GM18498 (cell line): Measurements from ENCODE around the gene CRELD2.

Experiments used
- ATAC-seq: cut with Tn5 transposase; IDR thresholded peaks from one replicate; pipeline ENCODE4 v1.9.1; 2021; ENCODE audit warnings: mild to moderate bottlenecking, moderate library complexity; ENCODE audit not compliant: unreplicated experiment

Gene CRELD2

DNA sequence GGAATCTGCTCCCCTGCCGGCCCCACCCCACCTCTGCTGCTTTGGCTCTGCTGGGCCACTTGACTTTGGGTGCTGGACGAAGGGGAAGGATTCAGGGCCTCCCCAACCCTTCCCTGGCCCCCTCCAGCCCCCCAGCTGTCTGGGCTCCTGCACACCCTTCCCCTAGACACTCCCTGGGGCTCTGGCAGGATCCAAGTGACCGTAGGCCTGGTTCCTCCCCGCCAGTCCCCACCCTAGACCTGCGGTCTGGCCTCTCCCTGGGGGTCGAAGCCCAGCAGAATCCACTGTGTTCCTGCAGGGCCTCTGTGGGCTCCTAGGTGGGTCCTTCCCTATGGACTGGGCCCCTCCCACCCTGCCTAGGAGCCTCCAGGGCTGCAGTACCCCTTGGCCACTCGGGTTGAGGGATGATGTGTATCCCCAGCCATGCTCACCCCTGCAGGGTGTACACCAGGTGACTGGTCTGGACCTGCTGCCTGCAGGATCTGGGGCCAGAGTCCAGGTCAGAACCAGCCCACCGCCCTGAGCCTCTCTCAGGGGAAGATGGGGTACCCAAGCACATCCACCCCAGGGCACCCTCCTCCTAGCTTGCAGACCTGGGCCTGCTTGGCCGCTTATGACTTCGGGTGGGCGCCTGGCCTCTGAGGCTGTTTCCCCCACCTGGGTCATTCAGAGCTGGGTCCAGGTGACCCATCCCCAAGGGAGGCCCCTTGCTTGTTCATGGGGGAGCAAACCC lies 47.8 kb downstream of the CRELD2 start:
- no peak for ATAC-seq

DNA sequence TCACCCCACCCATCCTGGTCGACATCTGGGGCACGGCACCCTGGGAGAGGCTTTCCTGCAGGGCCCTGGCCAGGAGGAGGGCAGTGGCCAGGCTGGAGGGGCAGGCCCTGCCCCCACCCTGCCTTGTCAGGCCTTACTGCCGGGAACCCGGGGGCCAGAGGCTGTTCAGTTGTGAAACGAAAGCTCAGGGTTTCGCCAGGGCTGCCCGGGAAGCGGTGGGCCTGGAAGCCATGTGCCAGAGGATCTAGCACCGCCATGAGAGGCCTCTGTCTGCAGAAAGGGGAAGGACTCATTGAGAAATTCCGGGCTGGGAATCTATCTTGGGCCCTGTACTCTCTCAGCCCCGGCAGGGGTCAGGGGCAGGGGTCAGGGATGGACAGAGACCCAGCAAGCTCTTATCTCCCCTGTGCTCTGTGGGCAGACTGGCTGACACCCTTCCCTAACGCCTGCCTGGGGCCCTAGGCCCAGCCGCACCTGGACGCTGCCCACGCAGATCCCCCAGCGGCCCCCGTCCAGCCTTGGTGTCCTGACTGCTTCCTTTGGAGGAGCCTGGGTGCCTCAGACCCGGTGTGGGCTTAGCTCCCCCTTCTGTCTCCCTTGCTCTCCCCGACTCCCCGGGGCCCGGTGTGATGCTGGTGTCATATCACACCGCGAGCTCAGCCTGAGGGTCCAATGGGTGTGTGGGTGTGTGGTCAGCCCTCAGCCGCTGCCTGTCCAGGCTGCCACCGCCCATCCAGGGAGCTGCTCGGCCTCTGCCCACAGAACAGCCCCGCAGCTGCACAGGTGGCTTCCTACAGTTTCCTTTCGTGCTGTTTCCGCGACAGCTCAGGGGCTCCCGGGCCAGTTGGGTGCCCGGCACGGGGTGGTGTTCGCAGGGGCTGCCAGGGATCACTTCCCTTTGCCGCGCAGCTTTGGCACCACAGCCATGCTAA lies 48.6 kb downstream of the CRELD2 start:
- ATAC-seq, result no peak

DNA sequence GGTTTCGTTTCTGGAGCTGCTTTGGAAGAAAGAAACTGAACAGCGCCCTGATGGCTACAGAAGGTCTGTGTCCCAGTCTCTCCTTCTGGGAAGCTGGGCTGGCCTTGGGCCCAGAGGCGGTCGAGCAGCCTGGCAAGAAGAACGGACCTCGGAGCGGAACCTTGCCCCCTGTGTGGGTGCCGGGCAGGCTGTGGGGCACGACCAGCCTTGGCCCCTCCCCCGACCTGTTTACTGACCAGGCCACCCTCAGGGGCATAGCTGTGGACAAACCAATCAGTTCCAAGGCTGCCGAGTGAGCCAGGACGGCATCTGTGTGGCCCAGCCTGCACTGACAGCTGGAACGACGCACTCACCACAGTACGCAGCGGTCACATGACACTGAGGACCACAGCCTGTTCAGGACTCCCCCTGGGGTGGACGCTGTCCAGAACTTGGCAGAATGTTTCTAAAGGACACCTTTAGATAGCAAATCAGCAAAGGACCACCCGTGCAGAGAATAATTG lies 49.3 kb downstream of the CRELD2 start:
- no peak for ATAC-seq

DNA sequence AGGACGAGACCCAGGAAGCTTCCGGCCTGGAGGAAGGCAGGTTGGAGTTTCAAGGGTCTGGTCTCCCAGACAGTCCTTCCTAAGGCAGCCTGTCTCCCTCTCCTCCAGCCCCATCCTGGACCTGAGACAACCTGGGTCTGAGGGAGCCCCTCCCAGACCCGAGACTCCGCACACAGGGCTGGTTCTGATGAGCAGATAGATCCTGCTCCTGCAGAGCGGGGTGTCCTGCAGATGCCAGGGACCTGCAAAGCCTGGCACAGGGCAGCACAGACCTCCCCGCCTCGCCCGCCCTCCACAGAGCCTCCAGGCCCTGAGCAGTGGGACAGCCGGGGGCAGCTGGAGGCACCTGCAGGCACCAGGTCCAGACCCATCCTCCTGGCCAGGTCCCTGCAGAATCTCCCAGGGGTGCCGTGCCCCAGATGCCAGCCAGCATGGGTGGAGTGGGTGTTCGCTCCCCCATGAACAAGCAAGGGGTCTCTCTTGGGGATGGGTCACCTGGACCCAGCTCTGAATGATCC lies 49.9 kb downstream of the CRELD2 start:
- ATAC-seq, result no peak

DNA sequence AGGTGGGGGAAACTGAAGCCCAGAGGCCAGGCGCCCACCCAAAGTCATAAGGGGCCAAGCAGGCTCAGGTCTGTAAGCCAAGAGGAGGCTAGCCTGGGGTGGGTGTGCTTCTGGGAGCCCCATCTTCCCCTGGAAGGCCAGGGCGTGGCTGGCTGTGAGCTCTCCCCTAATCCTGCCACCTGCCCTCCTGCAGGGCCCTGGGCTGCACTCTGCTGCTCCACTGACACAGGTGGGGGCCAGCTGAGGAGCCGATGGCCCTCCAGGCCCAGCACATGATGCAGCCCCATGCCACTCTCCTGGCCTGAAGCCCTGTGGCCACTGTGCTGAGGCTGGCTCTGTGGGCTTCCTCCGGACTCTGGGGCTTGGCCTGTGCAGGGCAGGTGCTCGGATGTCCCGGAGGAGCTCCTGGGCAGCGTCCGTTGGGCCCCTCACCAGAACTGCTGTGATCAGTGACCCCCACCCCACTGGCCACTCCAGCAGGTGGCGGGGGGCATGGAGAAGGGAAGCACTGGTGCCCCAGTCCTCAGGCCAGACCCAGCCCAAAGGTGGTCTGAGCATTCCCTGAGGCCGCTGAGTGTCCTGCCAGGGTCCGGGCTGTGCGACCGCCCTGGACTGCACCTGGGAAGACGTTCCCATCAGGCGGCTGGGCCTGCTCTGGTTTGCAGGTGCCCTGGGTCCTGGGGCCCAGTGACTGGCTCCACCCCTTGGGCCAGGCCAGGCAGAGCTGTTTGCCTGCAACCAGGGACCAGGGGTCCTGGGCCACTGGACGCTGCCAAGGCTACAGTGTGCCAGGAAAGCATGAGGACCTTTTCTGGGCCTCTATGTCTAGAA lies 50.6 kb downstream of the CRELD2 start:
- no peak for ATAC-seq

DNA sequence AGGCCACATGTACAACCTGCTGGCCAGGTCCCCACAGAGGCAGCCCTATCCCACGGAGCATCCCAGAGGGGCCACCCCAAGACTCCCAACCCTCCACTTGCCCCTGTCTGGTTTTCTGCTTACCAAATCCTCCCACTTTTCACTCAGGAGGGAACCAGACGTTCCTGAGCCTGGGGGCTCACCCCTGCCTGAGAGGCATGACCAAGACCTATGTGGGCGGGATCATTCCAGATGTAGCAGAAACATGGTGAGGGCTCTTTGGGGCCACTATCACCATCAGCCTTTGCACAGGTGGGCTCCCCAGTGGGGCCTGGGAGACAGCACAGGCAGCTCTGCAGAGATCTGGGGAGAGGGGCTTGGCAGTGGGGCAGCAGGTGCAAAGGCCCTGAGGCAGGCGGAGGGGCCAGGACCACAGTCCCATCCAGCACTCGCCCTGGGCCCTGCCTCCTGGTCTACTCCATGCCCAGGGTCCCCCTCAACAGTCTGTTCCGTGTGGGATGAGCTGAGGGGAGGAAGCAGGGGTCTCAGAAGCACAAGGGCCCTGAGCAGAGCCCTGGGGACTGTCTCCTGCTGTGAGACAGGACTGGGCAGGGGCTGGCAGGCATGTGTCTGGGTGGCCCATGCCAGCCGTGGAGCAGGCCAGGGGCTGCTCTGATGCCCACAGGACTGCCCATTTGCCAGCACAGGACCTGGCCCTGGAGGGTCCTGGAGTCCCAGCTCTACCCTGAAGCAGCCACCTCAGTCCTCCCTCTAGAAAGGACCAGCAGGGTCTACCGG lies 51.5 kb downstream of the CRELD2 start:
- ATAC-seq, result peak; percentile 1

DNA sequence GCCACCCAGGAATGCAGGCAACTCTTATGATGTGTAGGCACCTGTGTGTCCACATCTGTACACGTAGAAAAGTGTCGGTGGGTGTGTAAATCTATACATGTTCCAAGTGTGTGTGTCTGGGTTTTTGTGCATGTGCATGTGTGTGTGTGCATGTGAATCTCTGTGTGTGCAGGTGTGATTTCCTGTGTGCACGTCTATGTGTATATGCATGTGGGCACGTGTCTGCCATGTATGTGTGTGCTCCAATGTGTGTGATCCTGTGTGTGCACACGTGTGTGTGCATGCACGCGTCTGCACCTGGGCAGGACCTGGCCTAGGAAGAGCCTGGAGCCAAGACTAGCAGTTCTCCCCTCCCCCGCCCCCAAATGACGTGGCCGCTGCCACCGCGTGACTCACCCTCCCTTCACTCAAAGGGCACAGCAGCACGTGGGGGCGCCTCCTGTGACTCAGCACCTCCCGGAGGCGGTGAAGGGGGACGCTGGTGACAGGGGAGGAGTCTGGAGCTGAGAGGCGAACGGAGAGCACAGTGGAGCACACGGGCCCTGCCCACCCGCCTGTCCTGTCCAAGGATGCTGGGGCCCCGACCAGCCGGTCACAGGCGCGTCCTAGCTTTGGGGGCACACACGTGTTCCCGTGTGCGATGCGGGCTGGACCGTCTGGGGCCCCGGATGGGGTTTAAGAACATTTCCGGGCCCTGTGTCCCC lies 52.2 kb downstream of the CRELD2 start:
- peak; percentile 70 for ATAC-seq

DNA sequence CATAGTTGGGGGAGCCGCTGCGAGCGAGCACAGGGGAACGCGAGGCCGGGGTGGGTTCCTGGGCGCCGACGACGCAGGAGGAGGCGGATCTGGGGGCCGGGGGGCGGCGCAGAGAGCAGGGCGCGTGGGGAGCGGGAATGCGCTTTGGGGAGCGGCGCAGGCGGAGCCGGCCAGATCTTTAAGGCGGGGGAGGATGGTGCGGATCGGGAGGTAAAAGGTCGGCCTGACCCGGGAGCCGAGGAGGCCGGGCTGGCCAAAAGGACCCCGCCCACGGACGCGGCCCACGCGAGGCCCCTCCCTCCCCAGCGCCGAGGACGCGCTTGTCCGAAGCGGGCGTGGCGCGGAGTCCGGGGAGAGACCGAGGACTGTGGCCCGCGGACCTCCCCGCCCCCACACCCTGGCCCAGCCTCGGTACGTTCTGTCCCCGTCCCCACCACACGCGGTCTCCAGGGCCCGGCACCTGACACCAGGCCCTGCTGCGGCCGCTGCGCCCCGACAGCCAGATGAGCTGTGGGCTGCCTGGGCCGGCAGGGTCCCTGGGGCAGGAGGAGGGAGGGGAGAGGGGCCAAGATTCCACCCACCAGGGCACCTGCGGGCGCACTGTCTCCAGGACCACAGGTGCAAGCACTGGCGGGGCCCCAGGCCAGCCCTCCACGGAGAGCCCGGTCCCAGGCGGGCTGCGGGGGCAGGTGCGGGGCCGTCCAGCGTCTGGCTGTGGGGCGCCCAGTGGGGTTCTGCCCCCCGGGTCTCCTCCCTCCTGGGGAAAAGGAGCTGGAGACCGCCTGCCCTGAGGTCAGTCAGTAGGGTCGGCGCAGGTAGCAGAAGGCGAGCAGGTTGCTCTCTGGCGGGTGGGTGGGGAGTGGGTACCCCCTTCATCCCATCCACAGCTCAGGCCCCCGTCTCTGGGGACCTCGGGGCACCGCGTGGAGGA lies 53.1 kb downstream of the CRELD2 start:
- peak; percentile 33 for ATAC-seq

DNA sequence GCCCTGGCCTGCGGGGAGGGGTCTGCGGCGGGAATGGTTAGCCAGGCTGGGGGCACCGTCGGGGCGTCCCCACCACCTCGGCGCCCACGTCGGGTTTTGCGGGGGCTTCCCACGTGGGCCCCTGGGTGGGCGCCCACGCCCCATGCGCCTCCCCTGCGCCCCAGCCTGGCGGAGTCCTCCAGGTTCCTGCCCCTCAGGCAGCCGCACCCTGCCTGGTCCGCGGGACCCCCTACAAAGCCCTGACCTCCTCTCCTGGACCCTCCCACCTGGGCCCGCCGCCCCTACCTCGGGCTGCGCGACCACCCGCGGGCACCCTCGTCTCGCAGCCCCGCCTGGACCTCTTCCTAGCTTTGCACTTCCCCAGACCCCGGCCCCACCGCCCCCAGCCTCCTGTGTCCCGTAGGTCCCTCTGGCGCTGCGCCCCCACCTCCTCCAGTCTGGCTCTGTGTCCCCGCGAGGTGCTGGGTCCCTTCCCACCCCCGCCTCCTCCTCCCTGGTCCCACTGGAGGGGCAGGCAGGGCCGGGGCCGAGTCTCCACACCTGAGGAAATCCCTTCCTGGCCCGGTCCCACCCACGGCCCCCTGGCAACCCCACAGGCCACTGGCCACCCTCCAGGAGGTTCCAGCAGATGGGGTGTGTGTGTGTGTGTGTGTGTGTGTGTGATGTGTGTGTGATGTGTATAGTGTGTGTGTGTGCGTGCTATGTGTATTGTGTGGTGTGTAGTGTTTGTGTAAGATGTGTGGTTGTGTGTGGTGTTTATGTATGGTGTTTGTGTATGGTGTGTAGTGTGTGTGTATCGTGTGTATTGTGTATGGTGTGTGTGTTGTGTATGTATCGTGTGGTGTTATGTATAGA lies 54.0 kb downstream of the CRELD2 start:
- no peak for ATAC-seq

DNA sequence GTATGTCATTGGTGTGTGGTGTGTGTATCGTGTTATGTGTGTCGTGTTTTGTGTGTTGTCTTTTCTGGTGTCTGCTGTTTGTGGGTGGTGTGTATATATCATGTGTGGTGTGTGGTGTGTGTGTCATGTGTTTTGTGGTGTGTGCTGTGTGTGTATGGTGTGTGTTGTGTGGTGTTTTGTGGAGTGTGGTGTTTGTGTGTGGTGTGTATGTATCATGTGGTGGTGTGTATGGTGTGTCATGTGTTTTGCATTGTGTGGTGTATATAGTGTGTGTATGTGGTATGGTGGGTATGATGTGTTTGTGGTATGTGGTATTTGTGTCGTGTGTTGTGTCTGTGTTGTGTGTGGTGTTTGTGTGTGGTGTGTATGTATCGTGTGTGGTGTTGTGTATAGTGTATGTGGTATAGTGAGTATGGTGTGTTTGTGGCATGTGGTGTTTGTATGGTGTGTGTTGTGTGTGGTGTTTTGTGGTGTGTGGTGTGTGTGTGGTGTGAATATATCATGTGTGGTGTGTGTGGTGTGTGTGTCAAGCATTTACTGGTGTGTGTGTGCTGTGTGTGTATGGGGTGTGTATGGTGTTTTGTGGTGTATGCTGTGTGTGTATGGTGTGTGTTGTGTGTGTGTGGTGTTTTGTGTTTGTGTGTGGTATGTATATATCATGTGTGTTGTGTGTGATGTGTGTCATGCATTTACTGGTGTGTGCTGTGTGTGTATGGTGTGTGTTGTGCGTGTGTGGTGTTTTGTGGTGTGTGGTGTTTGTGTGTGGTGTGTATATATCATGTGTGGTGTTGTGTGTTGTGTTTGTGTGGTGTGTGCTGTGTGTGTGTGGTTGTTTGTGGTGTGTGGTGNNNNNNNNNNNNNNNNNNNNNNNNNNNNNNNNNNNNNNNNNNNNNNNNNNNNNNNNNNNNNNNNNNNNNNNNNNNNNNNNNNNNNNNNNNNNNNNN lies 54.9 kb downstream of the CRELD2 start:
- no peak for ATAC-seq

DNA sequence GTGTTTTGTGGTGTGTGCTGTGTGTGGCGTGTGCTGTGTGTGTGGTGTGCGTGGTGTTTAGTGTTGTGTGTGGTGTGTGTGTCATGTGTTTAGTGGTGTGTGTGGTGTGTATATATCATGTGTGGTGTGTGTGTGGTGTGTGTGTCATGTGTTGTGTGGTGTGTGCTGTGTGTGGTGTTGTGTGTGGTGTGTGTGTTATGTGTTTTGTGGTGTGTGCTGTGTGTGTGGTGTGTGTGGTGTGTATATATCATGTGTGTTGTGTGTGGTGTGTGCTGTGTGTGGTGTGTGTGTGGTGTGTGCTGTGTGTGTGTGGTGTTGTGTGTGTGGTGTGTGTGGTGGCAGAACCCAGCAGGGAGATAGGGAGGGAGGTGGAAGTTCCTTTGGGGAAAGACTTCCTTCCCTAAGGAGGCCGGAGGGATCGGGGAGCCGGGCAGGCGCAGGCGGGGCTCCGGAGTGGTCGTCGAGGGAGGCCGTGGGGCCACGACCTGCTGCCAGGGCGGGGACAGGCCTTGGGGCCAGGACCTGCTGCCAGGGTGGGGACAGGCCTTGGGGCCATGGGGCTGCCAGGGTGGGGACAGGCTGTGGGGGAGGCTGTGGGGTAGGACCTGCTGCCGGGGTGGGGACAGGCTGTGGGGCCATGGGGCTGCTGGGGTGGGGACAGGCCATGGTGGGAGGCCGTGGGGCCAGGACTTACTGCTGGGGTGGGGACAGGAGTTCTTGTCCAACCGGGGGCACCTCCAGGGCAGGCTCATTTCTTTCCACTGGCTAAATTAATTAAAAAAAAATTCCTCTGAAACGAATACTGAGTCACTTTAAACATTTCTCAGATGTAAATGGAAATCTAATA lies 57.3 kb downstream of the CRELD2 start:
- ATAC-seq, result peak; percentile 16

DNA sequence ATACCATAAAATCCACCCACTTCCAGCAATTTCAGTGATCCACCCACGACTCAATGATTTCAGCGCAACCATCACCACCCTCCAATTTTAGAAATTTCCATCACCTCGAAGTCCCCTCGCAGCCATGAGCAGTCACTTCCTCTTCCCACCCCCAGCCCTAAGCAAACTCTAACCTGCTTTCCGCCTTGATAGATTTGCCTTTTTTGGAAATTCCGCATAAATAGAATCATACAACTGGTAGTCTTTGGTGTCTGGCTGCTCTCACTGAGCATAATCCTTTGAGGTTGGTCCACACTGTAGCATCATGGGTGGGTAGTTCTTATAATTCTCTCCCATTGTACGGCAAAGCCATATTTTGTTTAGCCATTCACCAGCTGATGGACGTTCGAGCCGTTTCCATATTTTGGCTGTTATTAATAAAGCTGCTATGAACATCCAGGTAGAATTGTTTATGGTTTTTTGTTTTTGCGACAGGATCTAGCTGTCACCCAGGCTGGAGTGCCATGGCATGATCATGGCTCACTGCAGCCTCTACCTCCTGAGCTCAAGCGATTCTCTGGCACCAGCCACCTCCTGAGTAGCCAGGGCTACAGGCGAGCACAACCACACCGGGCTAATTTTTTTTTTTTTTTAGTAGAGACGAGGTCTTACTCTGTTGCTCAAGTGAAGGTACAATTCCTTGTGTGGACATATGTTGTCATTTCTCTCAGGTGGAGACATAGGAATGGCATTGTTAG lies 58.2 kb downstream of the CRELD2 start:
- ATAC-seq, result peak; percentile 38
